C4-2B (cell line): Measurements from ENCODE around the gene SLC17A4.

Experiments used
- CTCF ChIP-seq: fragments of 450-650 bp; conservative IDR thresholded peaks from 2 replicates; pipeline ENCODE4 v1.5.1; 2017; ENCODE audit warnings: mild to moderate bottlenecking
- ZFX ChIP-seq: fragments of 450-650 bp; IDR thresholded peaks from 2 replicates; pipeline ENCODE4 v1.6.1; 2017

- no peak for TF ChIP-seq CTCF
- TF ChIP-seq ZFX: no peak
Observed at GRCh38 chr6:25794784-25795183, 40.2 kb downstream of the SLC17A4 start.
